Heart right ventricle (tissue), 16 donors: Measurements from ENCODE around the gene TSGA10. TPM values are rescaled to one million over a fixed set of nuclear protein-coding genes. Genes with fewer than 3 reads are reported as not detected.

Experiments
- ATAC-seq, 8 donors: fragments of 200-7000 bp; cut with Tn5 transposase; one replicate each; pipeline ENCODE4 v1.9.1; 2020; ENCODE audit warnings: mild to moderate bottlenecking in 8 of 8, moderate library complexity in 8 of 8, moderate number of reproducible peaks in 1 of 8
- DNase-seq, 2 donors: peaks; one replicate each; pipeline ENCODE4 v3.0.0-alpha.2; 2020
- H3K27ac ChIP-seq, 10 donors: fragments of 200-600 bp; sonication (generic) in 2 of 10; one replicate each; pipeline versions ENCODE4 v1.5.0 to v1.8.0; 2020 to 2022; ENCODE audit warnings: mild to moderate bottlenecking in 3 of 10
- H3K27me3 ChIP-seq, 7 donors: fragments of 200-600 bp; one replicate each; pipeline ENCODE4 v1.8.0; 2021 to 2022; ENCODE audit warnings: mild to moderate bottlenecking in 2 of 7
- H3K36me3 ChIP-seq, 9 donors: fragments of 200-600 bp; sonication (generic) in 1 of 9; one replicate each; pipeline versions ENCODE4 v1.5.0 to v1.8.0; 2020 to 2022; ENCODE audit warnings: mild to moderate bottlenecking in 2 of 9
- H3K4me1 ChIP-seq, 9 donors: fragments of 200-600 bp; sonication (generic) in 1 of 9; one replicate each; pipeline versions ENCODE4 v1.5.0 to v1.8.0; 2020 to 2022; ENCODE audit warnings: mild to moderate bottlenecking in 4 of 9
- H3K4me3 ChIP-seq, 10 donors: fragments of 200-600 bp; sonication (generic) in 2 of 10; one replicate each; pipeline versions ENCODE4 v1.5.0 to v1.8.0; 2020 to 2022; ENCODE audit warnings: mild to moderate bottlenecking in 7 of 10, moderate library complexity in 2 of 10
- H3K9me3 ChIP-seq, 11 donors: fragments of 200-600 bp in 10 of 11; sonication (generic) in 2 of 11; one replicate each; pipeline versions ENCODE4 v1.5.0 to v1.8.0; 2013 to 2022; ENCODE audit warnings: mild to moderate bottlenecking in 2 of 11, control low read depth in 1 of 11, moderate library complexity in 1 of 11
- WGBS, 2 donors: extraction: QIAGEN DNeasy Blood & Tissue Kit; methylation state at CpG; one replicate each; pipeline ENCODE4 v1.1.7; 2013; ENCODE audit warnings: inconsistent platforms in 1 of 2; 5-methylcytosine and 5-hydroxymethylcytosine counted together
- intact Hi-C, 10 donors: fragments of 100-400 bp; cut with DNase I; formaldehyde crosslinking; loops; one replicate each; pipeline versions ENCODE4 v1.11.1 to v1.14.2; 2022
- polyA plus RNA-seq, 2 donors: library from polyadenylated mRNA; stranded (reverse); fragments of 200-250 nt; gene quantifications; one replicate each; pipeline ENCODE4 v1.2.3, GENCODE V29; 2013
- total RNA-seq, 10 donors: library from RNA; stranded (reverse); fragmentation: NEBNext Ultra II Directional in 3 of 10; extraction: Animal tissue kit (Norgen Biotek cat#: 25700) in 3 of 10; gene quantifications; one replicate each; pipeline versions ENCODE4 v1.2.1 to v1.2.4, GENCODE V29; 2021 to 2023
- TF ChIP-seq, protein P1 (sequence below), 9 donors: fragments of 200-600 bp; sonication (generic) in 2 of 9; IDR thresholded peaks; one replicate each; pipeline versions ENCODE4 v1.5.0 to v1.8.0; 2021 to 2022; ENCODE audit warnings: antibody characterized with exemption in 9 of 9, mild to moderate bottlenecking in 5 of 9, moderate library complexity in 1 of 9
- donor health status: Arrhythmogenic right ventricular cardiomyopathy.
- donor health status: ischemic (EF 13 %, LVEDD 7.1; RV severe dilation, severe dysfunction).
- donor health status: healthy with polysubstance abuse.
- donor health status: DM: no; HTN: yes; CAD: no.
- donor health status: DM: no; HTN: no; CAD: no.
- donor health status: ischemic (EF 25% LVEDD 6.9; RV normal size, moderate dysfunction).
- donor health status: ischemic (EF 25% LVEDD 5.7; RV mildly dilated, moderate dysfunction).
- donor health status: healthy.
- donor health status: DM: yes; HTN: yes; CAD: no.
- donor health status: Ischemic cardiomyopathy.
- donor health status: ischemic (EF 35%, LVEDD 5.7; RV mildly dilated, moderate dysfunction).
- donor health status: nonischemic (EF 11% LVEDD 7.7; RV severe dilation, severe dysfunction).
- donor health status: DM: yes; HTN: yes; CAD: no.
- donor health status: PGD.
- donor health status: ischemic (EF 29% LVEDD 5.4; RV normal size, mild dysfunction).
- donor health status: nonischemic (EF 23%, LVEDD 6.1; RV moderate dilation, normal function).

Gene TSGA10
- total and polyA plus RNA-seq, 12 donors, result 0.52 to 4.1 (median 2.6) TPM

DNA sequence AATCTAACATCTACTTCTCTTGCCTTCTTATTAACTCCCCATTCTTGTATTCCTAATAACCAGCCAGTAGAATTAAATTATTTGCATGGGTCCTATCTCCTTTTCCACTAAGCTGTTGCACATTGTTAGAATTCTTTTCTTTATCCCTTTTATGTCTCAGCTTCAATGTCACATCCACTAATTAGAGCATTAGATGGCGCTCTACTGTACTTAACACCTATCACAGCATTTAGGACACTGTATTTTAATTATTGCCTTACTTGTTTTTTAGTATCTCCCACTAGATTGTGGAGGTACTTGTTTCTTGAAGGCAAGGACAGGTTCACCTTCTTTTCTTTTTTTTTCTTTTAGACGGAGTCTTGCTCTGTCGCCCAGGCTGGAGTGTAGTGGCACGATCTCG lies 3.9 kb upstream of the TSGA10 start:
- Histone ChIP-seq H3K27me3 (no peaks in the 10 kb centered on the region), H3K9me3 (no peaks in the 10 kb centered on the region), H3K27ac (no peak overlapping the region), H3K4me3 (no peak overlapping the region), H3K36me3 (peaks cover 0 to 71% (median 13%) of the 10 kb centered on the region in 9 donors), H3K4me1 (peaks cover 0 to 24% (median 17%) of the 10 kb centered on the region in 9 donors)
- intact Hi-C loops, result loop anchor here in 1 of 10 donors (2.0 kb wide), 1 partner anchor 22 kb away; the partner anchor contains the start of genes MITD1 and MRPL30
- no peak for DNase-seq
- WGBS, 2 donors, result 93% methylated on average over 5 of the region's 5 CpGs
- ATAC-seq, result no peak
- TF ChIP-seq, protein P1, sequence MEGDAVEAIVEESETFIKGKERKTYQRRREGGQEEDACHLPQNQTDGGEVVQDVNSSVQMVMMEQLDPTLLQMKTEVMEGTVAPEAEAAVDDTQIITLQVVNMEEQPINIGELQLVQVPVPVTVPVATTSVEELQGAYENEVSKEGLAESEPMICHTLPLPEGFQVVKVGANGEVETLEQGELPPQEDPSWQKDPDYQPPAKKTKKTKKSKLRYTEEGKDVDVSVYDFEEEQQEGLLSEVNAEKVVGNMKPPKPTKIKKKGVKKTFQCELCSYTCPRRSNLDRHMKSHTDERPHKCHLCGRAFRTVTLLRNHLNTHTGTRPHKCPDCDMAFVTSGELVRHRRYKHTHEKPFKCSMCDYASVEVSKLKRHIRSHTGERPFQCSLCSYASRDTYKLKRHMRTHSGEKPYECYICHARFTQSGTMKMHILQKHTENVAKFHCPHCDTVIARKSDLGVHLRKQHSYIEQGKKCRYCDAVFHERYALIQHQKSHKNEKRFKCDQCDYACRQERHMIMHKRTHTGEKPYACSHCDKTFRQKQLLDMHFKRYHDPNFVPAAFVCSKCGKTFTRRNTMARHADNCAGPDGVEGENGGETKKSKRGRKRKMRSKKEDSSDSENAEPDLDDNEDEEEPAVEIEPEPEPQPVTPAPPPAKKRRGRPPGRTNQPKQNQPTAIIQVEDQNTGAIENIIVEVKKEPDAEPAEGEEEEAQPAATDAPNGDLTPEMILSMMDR (IDR thresholded peaks at IDR 0.05), result no peak

DNA sequence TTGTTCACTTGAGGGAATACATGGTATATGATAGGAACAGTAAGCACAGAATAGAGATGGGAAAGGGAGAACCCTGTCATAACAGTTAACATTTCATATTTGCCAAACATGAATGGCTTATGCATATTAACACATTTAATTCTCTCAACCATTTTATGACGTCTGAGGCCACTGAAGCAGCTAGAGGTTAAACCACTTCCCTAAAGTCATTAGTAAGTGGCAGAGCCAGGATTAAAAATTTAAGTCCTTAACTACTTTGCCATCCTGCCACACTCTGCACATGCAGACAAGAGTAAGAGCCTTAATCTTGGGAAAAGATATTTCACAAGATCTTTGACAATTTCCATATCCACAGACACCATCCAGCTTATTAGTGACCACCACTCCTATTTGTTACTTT lies 2.1 kb upstream of the TSGA10 start:
- TF ChIP-seq, protein P1 (IDR thresholded peaks at IDR 0.05), result no peak
- no peaks in the 10 kb centered on the region for H3K9me3 ChIP-seq
- DNase-seq (no peak), ATAC-seq (no peak)
- peaks cover 0 to 54% (median 13%) of the 10 kb centered on the region in 9 donors for H3K36me3 ChIP-seq
- no peaks in the 10 kb centered on the region for H3K27me3 ChIP-seq
- 71 to 77% methylated on average over 1 of the region's 1 CpG for WGBS, 2 donors
- H3K27ac ChIP-seq, result no peak overlapping the region
- H3K4me3 ChIP-seq, result no peak overlapping the region
- peaks cover 0 to 28% (median 22%) of the 10 kb centered on the region in 9 donors for H3K4me1 ChIP-seq
- intact Hi-C loops, result no loop called here

DNA sequence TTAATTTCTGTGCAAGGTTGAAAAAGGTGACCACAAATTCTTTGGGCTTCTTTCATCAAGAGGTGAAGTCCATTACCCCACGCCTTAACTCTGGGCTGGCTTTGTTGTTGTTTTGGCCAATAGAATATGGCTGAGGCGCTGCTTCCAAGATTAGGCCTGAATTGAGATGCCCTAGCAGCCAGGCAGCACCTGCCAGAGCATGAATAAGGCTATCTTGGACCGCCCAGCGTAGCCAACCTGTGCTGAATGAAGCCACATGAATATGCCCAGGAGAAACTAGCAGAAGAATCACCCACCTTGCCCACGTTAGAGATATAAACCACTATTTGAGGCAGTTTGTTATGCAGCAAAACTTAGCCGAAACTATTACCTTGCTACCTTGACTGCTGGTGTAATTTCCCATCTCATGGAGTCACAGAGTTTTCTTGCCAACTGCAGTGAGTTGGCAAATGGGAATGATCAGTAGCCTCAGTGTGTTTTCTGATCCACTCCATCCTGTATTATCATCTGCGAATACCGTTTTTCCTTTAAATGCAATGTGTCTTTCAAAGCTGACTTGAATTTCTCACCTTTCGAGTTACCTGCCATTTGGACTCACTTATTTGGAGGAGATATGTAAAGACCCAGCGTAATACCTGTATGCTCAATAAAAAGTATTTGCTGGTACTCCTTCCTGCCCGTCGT lies 679 bp downstream of the TSGA10 start:
- Histone ChIP-seq H3K4me3 (peak overlapping the region; percentile 64 to 85 (median 70)), H3K9me3 (no peaks in the 10 kb centered on the region), H3K4me1 (peaks cover 0 to 28% (median 22%) of the 10 kb centered on the region in 9 donors), H3K27ac (peak overlapping the region; percentile 45 to 93 (median 88)), H3K36me3 (peaks cover 0 to 30% (median under 1%) of the 10 kb centered on the region in 9 donors), H3K27me3 (no peaks in the 10 kb centered on the region)
- 45 to 46% methylated on average over 12 of the region's 12 CpGs for WGBS, 2 donors
- intact Hi-C loops, result loop anchor here in 2 of 10 donors (2.0 kb wide), 2 partner anchors 13 to 27 kb away; partner anchors contain the start of genes C2orf15 (in 1 of the 2), MITD1 (in 1 of the 2) and MRPL30 (in 1 of the 2)
- peak in 3 of 8 donors; percentile 4 to 23 (median 15) for ATAC-seq
- DNase-seq, result no peak
- TF ChIP-seq, protein P1 (IDR thresholded peaks at IDR 0.05), result no peak

DNA sequence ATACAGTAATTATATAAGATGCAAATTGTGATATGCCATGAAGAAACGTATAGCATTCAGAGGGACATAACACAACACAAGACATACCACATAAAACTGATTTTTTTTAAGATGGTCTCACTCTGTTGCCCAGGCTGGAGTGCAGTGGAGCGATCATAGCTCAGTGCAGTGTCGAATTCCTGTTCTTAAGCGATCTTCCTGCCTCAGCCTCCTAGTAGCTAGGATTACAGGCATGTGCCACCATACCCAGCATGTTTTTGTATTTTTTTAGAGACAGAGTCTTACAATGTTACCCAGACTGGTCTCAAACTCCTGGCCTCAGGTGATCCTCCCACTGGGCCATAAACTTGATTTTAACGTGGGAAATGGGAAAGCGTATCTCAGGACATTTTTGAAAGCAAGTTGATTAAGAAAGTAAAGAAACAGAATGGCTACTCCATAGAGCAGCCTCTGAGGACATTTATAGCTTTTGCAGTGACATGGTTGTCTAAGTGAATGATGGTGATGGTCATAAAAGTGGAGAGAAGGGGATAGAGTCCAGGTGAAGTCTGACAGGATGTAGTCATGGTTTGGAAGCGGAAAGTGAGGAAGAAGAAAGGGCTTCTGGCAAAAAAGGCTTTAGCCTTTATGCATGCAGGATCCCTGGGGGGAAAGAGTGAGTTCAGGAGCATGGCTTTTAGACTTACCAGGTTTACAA lies 2.4 kb downstream of the TSGA10 start:
- Histone ChIP-seq H3K9me3 (no peaks in the 10 kb centered on the region), H3K4me3 (no peak overlapping the region), H3K4me1 (peaks cover 0 to 28% (median 22%) of the 10 kb centered on the region in 9 donors), H3K27ac (no peak overlapping the region), H3K27me3 (no peaks in the 10 kb centered on the region), H3K36me3 (peaks cover 0 to 12% (median 0%) of the 10 kb centered on the region in 9 donors)
- TF ChIP-seq, protein P1 (IDR thresholded peaks at IDR 0.05), result no peak
- DNase-seq, result no peak
- no peak for ATAC-seq
- intact Hi-C loops, result no loop called here
- WGBS, 2 donors, result 90 to 92% methylated on average over 7 of the region's 7 CpGs
